WI38 (cell line): ENCODE measurements around the gene SETDB1.

Experiments used
- H3K4me3 ChIP-seq: 2 replicates; pipeline ENCODE4 v1.5.1; 2011; ENCODE audit warnings: low read depth, mild to moderate bottlenecking, control low read depth, low read length
- CTCF ChIP-seq: IDR thresholded peaks from 2 replicates; pipeline ENCODE4 v1.5.1; 2012; ENCODE audit warnings: low read depth, mild to moderate bottlenecking, control low read depth, low read length

The SETDB1 gene

GRCh38 chr1:150944856-150945255 is 18.7 kb downstream of the SETDB1 start:
- TF ChIP-seq CTCF = no peak
- H3K4me3 ChIP-seq = no peak overlapping the region

- H3K4me3 ChIP-seq = no peak overlapping the region
- no peak for TF ChIP-seq CTCF
Observed at GRCh38 chr1:150954708-150955107, 28.5 kb downstream of the SETDB1 start.

- no peak overlapping the region for H3K4me3 ChIP-seq
- TF ChIP-seq CTCF = no peak
Observed at GRCh38 chr1:150955280-150955679, 29.1 kb downstream of the SETDB1 start.

GRCh38 chr1:150957666-150958065 is 31.5 kb downstream of the SETDB1 start:
- no peak for TF ChIP-seq CTCF
- no peak overlapping the region for H3K4me3 ChIP-seq

- no peak overlapping the region for H3K4me3 ChIP-seq
- no peak for TF ChIP-seq CTCF
Observed at GRCh38 chr1:150960646-150961045, 34.5 kb downstream of the SETDB1 start.

GRCh38 chr1:150961756-150962155 is 35.6 kb downstream of the SETDB1 start:
- no peak overlapping the region for H3K4me3 ChIP-seq
- no peak for TF ChIP-seq CTCF

GRCh38 chr1:150963321-150964163 is 37.4 kb downstream of the SETDB1 start:
- TF ChIP-seq CTCF = no peak
- no peak overlapping the region for H3K4me3 ChIP-seq
